ENCODE data around the gene SYTL1.

SYTL1 gene

GRCh38 chr1:27321813-27322568, 19.8 kb upstream of the SYTL1 start, which contains the start of gene TMEM222:
TMEM222 (plus strand) TSS chr1:27322163; CDS start chr1:27322198, 35 bp downstream.
- DNase-seq, result peak; percentile 97

- DNase-seq, result no peak
Measured at GRCh38 chr1:27322569-27323240, 19.1 kb upstream of the SYTL1 start.

GRCh38 chr1:27325286-27325685, 16.5 kb upstream of the SYTL1 start:
- no peak for DNase-seq

GRCh38 chr1:27327964-27328363, 13.9 kb upstream of the SYTL1 start:
- no peak for DNase-seq

GRCh38 chr1:27330786-27331185, 11.0 kb upstream of the SYTL1 start:
- no peak for DNase-seq

GRCh38 chr1:27331426-27331825, 10.4 kb upstream of the SYTL1 start:
- DNase-seq, result no peak

GRCh38 chr1:27331922-27332321, 9.9 kb upstream of the SYTL1 start:
- no peak for DNase-seq

- no peak for DNase-seq
Measured at GRCh38 chr1:27332536-27333281, 9.1 kb upstream of the SYTL1 start.

GRCh38 chr1:27333717-27334279, 8.0 kb upstream of the SYTL1 start:
- no peak for DNase-seq

- DNase-seq, result no peak
Measured at GRCh38 chr1:27335506-27336422, 6.1 kb upstream of the SYTL1 start.

- no peak for DNase-seq
Measured at GRCh38 chr1:27336756-27337155, 5.1 kb upstream of the SYTL1 start.

GRCh38 chr1:27338751-27339150, 3.1 kb upstream of the SYTL1 start:
- DNase-seq, result no peak

- DNase-seq, result no peak
Measured at GRCh38 chr1:27339213-27339612, 2.6 kb upstream of the SYTL1 start.

- DNase-seq, result no peak
Measured at GRCh38 chr1:27342391-27342777, 562 bp downstream of the SYTL1 start.

GRCh38 chr1:27342778-27343638, 1.2 kb downstream of the SYTL1 start:
- no peak for DNase-seq

- no peak for DNase-seq
Measured at GRCh38 chr1:27343639-27344025, 1.8 kb downstream of the SYTL1 start.

- no peak for DNase-seq
Measured at GRCh38 chr1:27345272-27345671, 3.5 kb downstream of the SYTL1 start.

GRCh38 chr1:27346357-27346756, 4.5 kb downstream of the SYTL1 start:
- no peak for DNase-seq

GRCh38 chr1:27346991-27347624, 5.3 kb downstream of the SYTL1 start:
- DNase-seq, result no peak

GRCh38 chr1:27348861-27349783, 7.3 kb downstream of the SYTL1 start:
- peak; percentile 66 for DNase-seq

Measured in NCI-H226 (cell line).